Measurements from ENCODE around the gene SNTG2. TPM values are rescaled to one million over a fixed set of nuclear protein-coding genes. Genes with fewer than 3 reads are reported as not detected.

The SNTG2 gene
- total and polyA plus RNA-seq, 10 donors = 1.9 to 59.4 (median 18.3) TPM

- DNase-seq = no peak
- intact Hi-C loops (cut with DNase I; ENCODE audit: low total_unique reads) = no loop called here
- Histone ChIP-seq H3K36me3 (no peaks in the 10 kb centered on the region), H3K4me3 (no peak overlapping the region), H3K27ac (no peak overlapping the region), H3K9me3 (no peaks in the 10 kb centered on the region), H3K4me1 (no peaks in the 10 kb centered on the region), H3K27me3 (replicated peaks in 1 of 7) (no peaks in the 10 kb centered on the region)
- no peak for TF ChIP-seq POLR2A (IDR thresholded peaks at IDR 0.05)
- TF ChIP-seq CTCF (IDR thresholded peaks at IDR 0.05 in 8 of 11, conservative IDR thresholded peaks at IDR 0.05 in 3 of 11) = no peak
- no peak for TF ChIP-seq POLR2AphosphoS5 (IDR thresholded peaks at IDR 0.05)
- 68 to 81% (median 72%) methylated on average over 5 of the region's 5 CpGs for WGBS, 5 donors
Measured at GRCh38 chr2:1004398-1004797, 53.7 kb downstream of the SNTG2 start.

DNA sequence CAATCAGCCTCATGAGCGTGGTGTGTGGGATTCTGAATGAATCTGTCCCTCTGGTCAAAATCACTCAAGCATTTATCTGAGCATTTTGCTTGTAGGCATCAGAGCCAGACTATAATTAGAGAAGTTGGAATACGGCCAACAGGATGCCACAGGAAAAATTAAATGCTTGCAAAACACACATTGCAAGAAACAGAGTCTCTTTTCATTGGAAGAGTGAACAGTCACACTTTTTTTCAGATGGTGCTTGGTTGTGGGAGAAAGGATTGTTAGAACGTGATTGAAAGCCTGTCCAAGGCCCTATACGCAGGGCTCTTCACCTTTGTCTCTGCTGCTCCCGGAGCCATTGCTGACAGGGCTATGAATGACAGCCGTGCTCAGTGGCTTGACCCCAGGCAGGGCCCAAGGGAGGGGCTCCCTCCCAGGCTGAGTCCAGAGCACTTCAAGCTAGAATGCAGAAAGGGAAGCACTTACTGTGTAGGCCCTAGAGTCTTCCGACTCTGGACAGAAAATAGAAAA, 59.8 kb downstream of the SNTG2 start:
- TF ChIP-seq POLR2AphosphoS5 (IDR thresholded peaks at IDR 0.05) = no peak
- no peak for TF ChIP-seq CTCF (IDR thresholded peaks at IDR 0.05 in 8 of 11, conservative IDR thresholded peaks at IDR 0.05 in 3 of 11)
- TF ChIP-seq POLR2A (IDR thresholded peaks at IDR 0.05) = no peak

DNA sequence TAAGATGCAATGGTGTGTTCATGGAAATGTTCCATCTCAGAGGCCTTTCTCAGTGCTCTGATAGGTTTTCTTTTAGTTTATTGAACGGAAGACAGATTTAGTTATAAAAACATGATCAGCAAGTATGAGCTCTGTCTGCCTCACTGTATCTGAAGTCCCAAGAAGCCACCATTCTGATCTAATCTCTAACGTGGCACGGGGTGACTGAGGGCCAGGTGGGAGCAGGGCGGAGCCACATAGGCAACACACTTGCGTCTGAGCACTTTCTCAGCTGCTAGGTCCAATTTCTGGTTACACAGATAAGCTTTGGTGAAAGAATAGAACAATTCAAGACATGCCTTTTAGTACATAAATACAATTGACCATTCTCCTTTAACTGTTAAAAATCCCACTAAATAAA, 60.4 kb downstream of the SNTG2 start:
- Histone ChIP-seq H3K4me1 (peaks cover 0 to 17% (median 13%) of the 10 kb centered on the region in 6 donors), H3K4me3 (no peak overlapping the region), H3K27me3 (replicated peaks in 1 of 7) (no peaks in the 10 kb centered on the region), H3K36me3 (no peaks in the 10 kb centered on the region), H3K27ac (no peak overlapping the region), H3K9me3 (no peaks in the 10 kb centered on the region)
- TF ChIP-seq POLR2AphosphoS5 (IDR thresholded peaks at IDR 0.05) = no peak
- TF ChIP-seq POLR2A (IDR thresholded peaks at IDR 0.05) = no peak
- no peak for TF ChIP-seq CTCF (IDR thresholded peaks at IDR 0.05 in 8 of 11, conservative IDR thresholded peaks at IDR 0.05 in 3 of 11)
- intact Hi-C loops (cut with DNase I; ENCODE audit: low total_unique reads) = no loop called here
- no peak for DNase-seq
- WGBS, 5 donors = 45 to 53% (median 49%) methylated on average over 5 of the region's 5 CpGs

More for the DNA sequence above, 59.8 kb downstream of the SNTG2 start:
- H3K27ac ChIP-seq = no peak overlapping the region
- intact Hi-C loops (cut with DNase I; ENCODE audit: low total_unique reads) = no loop called here
- H3K4me1 ChIP-seq = peaks cover 0 to 17% (median 13%) of the 10 kb centered on the region in 6 donors
- no peaks in the 10 kb centered on the region for H3K27me3 ChIP-seq (replicated peaks in 1 of 7)
- WGBS, 5 donors = 7 to 16% (median 10%) methylated on average over 7 of the region's 7 CpGs
- no peak for DNase-seq
- H3K4me3 ChIP-seq = no peak overlapping the region
- H3K9me3 ChIP-seq = no peaks in the 10 kb centered on the region
- H3K36me3 ChIP-seq = no peaks in the 10 kb centered on the region

- intact Hi-C loops (cut with DNase I; ENCODE audit: low total_unique reads) = no loop called here
Measured at GRCh38 chr2:1011985-1012384, 61.3 kb downstream of the SNTG2 start.

More at GRCh38 chr2:1011985-1012384, 61.3 kb downstream of the SNTG2 start:
- no peaks in the 10 kb centered on the region for H3K27me3 ChIP-seq (replicated peaks in 1 of 7)
- no peak overlapping the region for H3K27ac ChIP-seq
- H3K4me3 ChIP-seq = no peak overlapping the region
- 89 to 92% (median 91%) methylated on average over 7 of the region's 7 CpGs for WGBS, 5 donors
- H3K4me1 ChIP-seq = peaks cover 0 to 17% (median 13%) of the 10 kb centered on the region in 6 donors
- DNase-seq = no peak
- TF ChIP-seq POLR2A (IDR thresholded peaks at IDR 0.05) (no peak), POLR2AphosphoS5 (IDR thresholded peaks at IDR 0.05) (no peak), CTCF (IDR thresholded peaks at IDR 0.05 in 8 of 11, conservative IDR thresholded peaks at IDR 0.05 in 3 of 11) (no peak)
- no peaks in the 10 kb centered on the region for H3K9me3 ChIP-seq
- H3K36me3 ChIP-seq = no peaks in the 10 kb centered on the region

Measured in spleen (tissue), 11 donors.